Upper lobe of left lung (tissue), 6 donors: ENCODE results near the gene ZBTB12. TPM values are rescaled to one million over a fixed set of nuclear protein-coding genes. Genes with fewer than 3 reads are reported as not detected.
A peak's percentile ranks its signal among the peaks of the same experiment; 100 is the strongest.
"Not testable (repeated sequence)": the region's sequence is repeated elsewhere in the genome, so short reads cannot be mapped to it uniquely, and the experiment has no call there.

Source experiments
- ATAC-seq, 2 donors: fragments of 200-7000 bp; cut with Tn5 transposase; one replicate each; pipeline ENCODE4 v1.9.1; 2022; ENCODE audit warnings: mild to moderate bottlenecking in 2 of 2, moderate library complexity in 2 of 2; ENCODE audit not compliant: low FRiP score in 2 of 2
- DNase-seq, 2 donors: peaks; one replicate each; pipeline ENCODE4 v3.0.0-alpha.2; 2019 to 2020
- H3K27ac ChIP-seq, 4 donors: fragments of 200-600 bp; sonication (generic); one replicate each; pipeline ENCODE4 v1.5.1; 2016 to 2019
- H3K27me3 ChIP-seq, 4 donors: fragments of 200-600 bp; sonication (generic); one replicate each; pipeline ENCODE4 v1.5.1; 2017 to 2019
- H3K36me3 ChIP-seq, 4 donors: fragments of 200-600 bp; sonication (generic); one replicate each; pipeline ENCODE4 v1.5.1; 2016 to 2019
- H3K4me1 ChIP-seq, 4 donors: fragments of 200-600 bp; sonication (generic); one replicate each; pipeline ENCODE4 v1.5.1; 2018 to 2019
- H3K4me3 ChIP-seq, 4 donors: fragments of 200-600 bp; sonication (generic); one replicate each; pipeline ENCODE4 v1.5.1; 2017 to 2019; ENCODE audit warnings: mild to moderate bottlenecking in 2 of 4, moderate library complexity in 1 of 4
- H3K9me3 ChIP-seq, 4 donors: fragments of 200-600 bp; sonication (generic); one replicate each; pipeline ENCODE4 v1.5.1; 2018 to 2019
- CTCF ChIP-seq, 6 experiments: fragments of 450-650 bp in 4 of 6; fragments of 200-600 bp in 2 of 6; sonication (generic) in 2 of 6; IDR thresholded peaks; one replicate each; pipeline ENCODE4 v1.5.1; 2016 to 2019; ENCODE audit warnings: antibody characterized with exemption in 6 of 6
- EP300 ChIP-seq, 4 donors: sonication (generic); formaldehyde crosslinking; IDR thresholded peaks; one replicate each; pipeline ENCODE4 v1.5.1; 2017; ENCODE audit warnings: antibody characterized with exemption in 4 of 4, control low read depth in 2 of 4
- POLR2A ChIP-seq, 4 donors: fragments of 450-650 bp; IDR thresholded peaks; one replicate each; pipeline ENCODE4 v1.5.1; 2016 to 2017; ENCODE audit warnings: antibody characterized with exemption in 4 of 4, mild to moderate bottlenecking in 2 of 4
- POLR2AphosphoS5 ChIP-seq, 2 donors: sonication (generic); formaldehyde crosslinking; IDR thresholded peaks; one replicate each; pipeline ENCODE4 v1.5.1; 2017; ENCODE audit warnings: antibody characterized with exemption in 2 of 2
- WGBS, 2 donors: methylation state at CpG; one replicate each; pipeline ENCODE4 v1.1.5; 2017 to 2018; 5-methylcytosine and 5-hydroxymethylcytosine counted together
- total RNA-seq, 6 donors: library from RNA; depleted of rRNA in 4 of 6; stranded (reverse); fragments of >200 nt in 4 of 6; gene quantifications; one replicate each; pipeline versions ENCODE4 v1.1.0 to v1.2.1, GENCODE V29; 2016 to 2021
- donor health status: DM: no; HTN: no; CAD: no; lungs with moderate emphysema.
- donor health status: DM: no; HTN: yes; CAD: no; lungs with severe emphysema.

The ZBTB12 gene
- total RNA-seq, 6 donors from 2014 or later = 1.0 to 7.5 (median 2.2) TPM

- no peaks in the 10 kb centered on the region for H3K36me3 ChIP-seq
- H3K4me3 ChIP-seq = no peak overlapping the region
- 77 to 91% methylated on average over 7 to 8 of the region's 8 CpGs for WGBS, 2 donors
- DNase-seq (no peak), ATAC-seq (no peak)
- H3K9me3 ChIP-seq = no peaks in the 10 kb centered on the region
- no peak overlapping the region for H3K27ac ChIP-seq
- TF ChIP-seq CTCF (IDR thresholded peaks at IDR 0.05) = no peak
- TF ChIP-seq POLR2A (IDR thresholded peaks at IDR 0.05) = no peak
- TF ChIP-seq POLR2AphosphoS5 (IDR thresholded peaks at IDR 0.05) = no peak
- TF ChIP-seq EP300 (IDR thresholded peaks at IDR 0.05) = no peak
- H3K4me1 ChIP-seq = peaks cover 0 to 6% (median 3%) of the 10 kb centered on the region in 4 donors
- H3K27me3 ChIP-seq = no peaks in the 10 kb centered on the region
Observed at GRCh38 chr6:31869343-31869742, 32.5 kb downstream of the ZBTB12 start.

- WGBS, 2 donors = 86 to 100% methylated on average over 1 of the region's 1 CpG
- H3K27me3 ChIP-seq, H3K9me3 ChIP-seq: not testable (repeated sequence)
Observed at GRCh38 chr6:31868658-31868971, 33.3 kb downstream of the ZBTB12 start.

GRCh38 chr6:31865205-31866118 is 36.4 kb downstream of the ZBTB12 start:
- Histone ChIP-seq H3K27me3 (no peaks in the 10 kb centered on the region), H3K36me3 (peaks cover 0 to 7% (median 3%) of the 10 kb centered on the region in 4 donors), H3K4me3 (no peak overlapping the region), H3K4me1 (peaks cover 16 to 38% (median 24%) of the 10 kb centered on the region in 4 donors), H3K9me3 (no peaks in the 10 kb centered on the region), H3K27ac (no peak overlapping the region)
- DNase-seq = no peak
- WGBS, 2 donors = 86% methylated on average over 20 to 21 of the region's 21 CpGs
- ATAC-seq = no peak
- TF ChIP-seq POLR2AphosphoS5 (IDR thresholded peaks at IDR 0.05) = no peak
- TF ChIP-seq POLR2A (IDR thresholded peaks at IDR 0.05) = no peak
- no peak for TF ChIP-seq EP300 (IDR thresholded peaks at IDR 0.05)
- TF ChIP-seq CTCF (IDR thresholded peaks at IDR 0.05) = no peak

More at GRCh38 chr6:31868658-31868971, 33.3 kb downstream of the ZBTB12 start:
- DNase-seq, H3K4me3 ChIP-seq, H3K27ac ChIP-seq, H3K36me3 ChIP-seq, ATAC-seq: not testable (repeated sequence)
- peaks cover 1 to 13% (median 9%) of the 10 kb centered on the region in 4 donors for H3K4me1 ChIP-seq

GRCh38 chr6:31864818-31865204 is 37.1 kb downstream of the ZBTB12 start:
- DNase-seq = no peak
- H3K4me1 ChIP-seq = peaks cover 16 to 38% (median 24%) of the 10 kb centered on the region in 4 donors
- H3K27me3 ChIP-seq = no peaks in the 10 kb centered on the region
- no peak overlapping the region for H3K27ac ChIP-seq
- no peak for TF ChIP-seq EP300 (IDR thresholded peaks at IDR 0.05)
- no peak for TF ChIP-seq POLR2A (IDR thresholded peaks at IDR 0.05)
- no peak for TF ChIP-seq POLR2AphosphoS5 (IDR thresholded peaks at IDR 0.05)
- TF ChIP-seq CTCF (IDR thresholded peaks at IDR 0.05) = no peak
- 82 to 90% methylated on average over 8 of the region's 8 CpGs for WGBS, 2 donors
- H3K36me3 ChIP-seq = peaks cover 0 to 14% (median 9%) of the 10 kb centered on the region in 4 donors
- no peaks in the 10 kb centered on the region for H3K9me3 ChIP-seq
- no peak for ATAC-seq
- H3K4me3 ChIP-seq = no peak overlapping the region

GRCh38 chr6:31864123-31864562 is 37.7 kb downstream of the ZBTB12 start:
- WGBS, 2 donors = 12% methylated on average over 16 of the region's 16 CpGs
- not testable (repeated sequence) for DNase-seq, H3K9me3 ChIP-seq, ATAC-seq, H3K27me3 ChIP-seq
- H3K4me3 ChIP-seq = peak overlapping the region; percentile 47 to 95 (median 60)
- H3K36me3 ChIP-seq = peaks cover 4 to 20% (median 15%) of the 10 kb centered on the region in 4 donors
- TF ChIP-seq CTCF (IDR thresholded peaks at IDR 0.05) = peak in 1 of 6 experiments; percentile 9
- H3K4me1 ChIP-seq = peaks cover 16 to 38% (median 24%) of the 10 kb centered on the region in 4 donors
- H3K27ac ChIP-seq = peak overlapping the region; percentile 72 to 94 (median 82)
